Fibroblast of upper back skin (primary cell): ENCODE data around the gene KIF6.

Source experiments
- DNase-seq: peaks from one replicate; pipeline ENCODE4 v3.0.0-alpha.2; 2013

Gene KIF6

GRCh38 chr6:39338397-39338796 lies 386.8 kb downstream of the KIF6 start:
- DNase-seq = no peak

- DNase-seq = peak; percentile 8
Observed at GRCh38 chr6:39335780-39336545, 389.2 kb downstream of the KIF6 start.

GRCh38 chr6:39333644-39334438 lies 391.4 kb downstream of the KIF6 start:
- peak; percentile 8 for DNase-seq

GRCh38 chr6:39330476-39330875 lies 394.7 kb downstream of the KIF6 start:
- DNase-seq = no peak

- DNase-seq = no peak
Observed at GRCh38 chr6:39330057-39330456, 395.2 kb downstream of the KIF6 start.

GRCh38 chr6:39328066-39328465 lies 397.1 kb downstream of the KIF6 start:
- no peak for DNase-seq

GRCh38 chr6:39327507-39327906 lies 397.7 kb downstream of the KIF6 start:
- no peak for DNase-seq

GRCh38 chr6:39322306-39322850 lies 402.8 kb downstream of the KIF6 start, which contains the start of gene KCNK16:
Gene KCNK16, minus strand, starts transcription at chr6:39322702. Its CDS starts 162 bp downstream, at chr6:39322540.
- DNase-seq = no peak

GRCh38 chr6:39321761-39322160 lies 403.4 kb downstream of the KIF6 start:
- DNase-seq = no peak

- no peak for DNase-seq
Observed at GRCh38 chr6:39320363-39320984, 404.7 kb downstream of the KIF6 start.

- no peak for DNase-seq
Observed at GRCh38 chr6:39319621-39320362, 405.4 kb downstream of the KIF6 start.

GRCh38 chr6:39317256-39317655 lies 408.0 kb downstream of the KIF6 start:
- no peak for DNase-seq

GRCh38 chr6:39314273-39314795 lies 410.9 kb downstream of the KIF6 start, which contains the start of gene KCNK17:
Gene KCNK17, minus strand, starts transcription at chr6:39314419. Its CDS starts 99 bp downstream, at chr6:39314320.
- no peak for DNase-seq

GRCh38 chr6:39313526-39314272 lies 411.5 kb downstream of the KIF6 start:
- no peak for DNase-seq

- DNase-seq = no peak
Observed at GRCh38 chr6:39312912-39313525, 412.2 kb downstream of the KIF6 start.

GRCh38 chr6:39310542-39310941 lies 414.7 kb downstream of the KIF6 start:
- no peak for DNase-seq

- DNase-seq = peak; percentile 51
Observed at GRCh38 chr6:39309942-39310531, 415.2 kb downstream of the KIF6 start.

GRCh38 chr6:39307462-39307861 lies 417.7 kb downstream of the KIF6 start:
- DNase-seq = no peak

GRCh38 chr6:39304951-39305350 lies 420.3 kb downstream of the KIF6 start:
- DNase-seq = no peak

- no peak for DNase-seq
Observed at GRCh38 chr6:39303425-39304153, 421.6 kb downstream of the KIF6 start.
